Testis (tissue), 3 donors: Measurements from ENCODE around the gene TRIM41. TPM values are rescaled to one million over a fixed set of nuclear protein-coding genes. Genes with fewer than 3 reads are reported as not detected.
A peak's percentile ranks its signal among the peaks of the same experiment; 100 is the strongest.
"Not testable (repeated sequence)": the region's sequence is repeated elsewhere in the genome, so short reads cannot be mapped to it uniquely, and the experiment has no call there.

Experiments
- DNase-seq: peaks from one replicate; pipeline ENCODE4 v3.0.0-alpha.2; 2019
- H3K27ac ChIP-seq, 2 donors: fragments of 200-600 bp; sonication (generic); one replicate each; pipeline ENCODE4 v1.5.1; 2019
- H3K27me3 ChIP-seq: fragments of 200-600 bp; sonication (generic); one replicate; pipeline ENCODE4 v1.5.1; 2019
- H3K36me3 ChIP-seq: fragments of 200-600 bp; sonication (generic); one replicate; pipeline ENCODE4 v1.5.1; 2017; ENCODE audit warnings: low read depth; ENCODE audit errors: missing control alignments
- H3K4me1 ChIP-seq: fragments of 200-600 bp; sonication (generic); one replicate; pipeline ENCODE4 v1.5.1; 2019
- H3K4me3 ChIP-seq, 2 donors: fragments of 200-600 bp; sonication (generic); one replicate each; pipeline ENCODE4 v1.5.1; 2017 to 2019
- H3K9me3 ChIP-seq: fragments of 200-600 bp; sonication (generic); one replicate; pipeline ENCODE4 v1.5.1; 2017
- CTCF ChIP-seq, 3 experiments: fragments of 450-650 bp in 2 of 3; fragments of 200-600 bp in 1 of 3; sonication (generic) in 1 of 3; IDR thresholded peaks; one replicate each; pipeline ENCODE4 v1.5.1; 2016 to 2019; ENCODE audit warnings: antibody characterized with exemption in 3 of 3, mild to moderate bottlenecking in 2 of 3, moderate library complexity in 1 of 3
- POLR2A ChIP-seq: fragments of 450-650 bp; IDR thresholded peaks from one replicate; pipeline ENCODE4 v1.6.1; 2017; ENCODE audit warnings: antibody characterized with exemption, mild to moderate bottlenecking, moderate library complexity
- WGBS, 2 donors: methylation state at CpG; one replicate each; pipeline ENCODE4 v1.1.5; 2018; 5-methylcytosine and 5-hydroxymethylcytosine counted together
- intact Hi-C: fragments of 100-400 bp; cut with DNase I; formaldehyde crosslinking; loops from one replicate; pipeline ENCODE4 v1.15.1; 2023; ENCODE audit warnings: low total_unique reads
- microRNA-seq, 2 donors: library from miRNA; unstranded; fragments of <30 nt; microRNA quantifications; one replicate each; pipeline ENCODE4, GENCODE V29; 2016; ENCODE audit warnings: borderline number of aligned reads in 2 of 2, borderline replicate concordance in 1 of 2
- polyA plus RNA-seq: library from polyadenylated mRNA; stranded (reverse); fragments of 350-450 nt; fragmentation: Illumina TruSeq; extraction: RNeasy Lipid Tissue Mini Kit (QIAGEN cat#74804); gene quantifications from one replicate; pipeline ENCODE4 v1.2.3, GENCODE V29; 2014; ENCODE audit warnings: low read depth, low replicate concordance; ENCODE audit not compliant: insufficient read depth
- small RNA-seq, 2 donors: library from RNA; depleted of rRNA; stranded (forward); fragments of <200 nt; gene quantifications; one replicate each; pipeline ENCODE3, GENCODE V24; 2016
- total RNA-seq, 2 donors: library from RNA; depleted of rRNA; stranded (reverse); fragments of >200 nt; gene quantifications; one replicate each; pipeline ENCODE4 v1.2.3, GENCODE V29; 2016

TRIM41 gene
- total and polyA plus RNA-seq, 3 donors from 2014 or later: 39.6 to 61.5 (median 53.1) TPM

- DNase-seq: no peak
- intact Hi-C loops: no loop called here
- Histone ChIP-seq H3K4me1 (no peaks in the 10 kb centered on the region), H3K27me3 (no peaks in the 10 kb centered on the region), H3K36me3 (no peaks in the 10 kb centered on the region), H3K4me3 (no peak overlapping the region), H3K9me3 (no peaks in the 10 kb centered on the region), H3K27ac (no peak overlapping the region)
- 85 to 95% methylated on average over 11 to 12 of the region's 13 CpGs for WGBS, 2 donors
- TF ChIP-seq CTCF (IDR thresholded peaks at IDR 0.05): no peak
- no peak for TF ChIP-seq POLR2A
These were observed 60.3 kb downstream of the TRIM41 start for GRCh38 chr5:181283347-181283746.

GRCh38 chr5:181283841-181284755 is 61.0 kb downstream of the TRIM41 start:
- H3K9me3 ChIP-seq, H3K27ac ChIP-seq, H3K36me3 ChIP-seq, DNase-seq, H3K4me1 ChIP-seq, H3K27me3 ChIP-seq, H3K4me3 ChIP-seq, intact Hi-C loops: not testable (repeated sequence)
- peak in 1 of 3 experiments; percentile 13 for TF ChIP-seq CTCF (IDR thresholded peaks at IDR 0.05)
- WGBS, 2 donors: 76 to 87% methylated on average over 3 to 4 of the region's 6 CpGs

Small RNAs within 50 kb of the gene (microRNA-seq; reads per million reads assigned to microRNA genes)
- 0 to 0.69 reads per million in 2 donors for gene MIR4638

Small RNAs within 50 kb of the gene (small RNA-seq; reads per million reads assigned to genes)
- 0 reads per million in 2 donors for gene MIR4638
- 0 reads per million in 2 donors for gene SNORD95
- gene SNORD96A: 0 reads per million in 2 donors

Other genes starting within 250 kb of the TRIM41 start
- gene BTNL3, start 234.4 kb upstream of the TRIM41 start, total RNA-seq: 1 to 10 TPM in 1 of 2 donors, not detected in 1; 4.1 TPM
- not detected for gene BTNL3, start 234.4 kb upstream of the TRIM41 start, polyA plus RNA-seq
- gene BTNL9, start 183.0 kb upstream of the TRIM41 start, total RNA-seq: 10 to 100 TPM; 19.0 to 28.4 TPM
- 8.9 TPM for gene BTNL9, start 183.0 kb upstream of the TRIM41 start, polyA plus RNA-seq
- gene OR2V1, start 92.1 kb upstream of the TRIM41 start, total RNA-seq: not detected
- not detected for gene OR2V1, start 92.1 kb upstream of the TRIM41 start, polyA plus RNA-seq
- gene OR2V2, start 75.7 kb upstream of the TRIM41 start, total RNA-seq: not detected
- gene OR2V2, start 75.7 kb upstream of the TRIM41 start, polyA plus RNA-seq: not detected
- under 1 TPM; 0.43 to 0.87 TPM for gene TRIM7, start 18.1 kb upstream of the TRIM41 start, total RNA-seq
- gene TRIM7, start 18.1 kb upstream of the TRIM41 start, polyA plus RNA-seq: 0.47 TPM
- gene RACK1, start 20.6 kb downstream of the TRIM41 start, total RNA-seq: 1,000 to 10,000 TPM in 1 of 2 donors, 100 to 1,000 TPM in 1; 777 to 1,606 TPM
- 1,149 TPM for gene RACK1, start 20.6 kb downstream of the TRIM41 start, polyA plus RNA-seq
- 10 to 100 TPM; 28.4 to 32.8 TPM for gene TRIM52, start 37.9 kb downstream of the TRIM41 start, total RNA-seq
- gene TRIM52, start 37.9 kb downstream of the TRIM41 start, polyA plus RNA-seq: 19.3 TPM
- 1 to 10 TPM in 1 of 2 donors, under 1 TPM in 1; 0.93 to 4.3 TPM for gene OR4F3, start 144.0 kb downstream of the TRIM41 start, total RNA-seq
- gene OR4F3, start 144.0 kb downstream of the TRIM41 start, polyA plus RNA-seq: not detected